ENCODE data around the gene MLLT3.
A peak's percentile ranks its signal among the peaks of the same experiment; 100 is the strongest.

Gene MLLT3

GRCh38 chr9:20376731-20377375 lies 245.4 kb downstream of the MLLT3 start:
- no peaks in the 10 kb centered on the region for H3K9me3 ChIP-seq (ENCODE audit: insufficient read depth, low read depth, low read length)
- peaks cover 20% of the 10 kb centered on the region for H3K4me1 ChIP-seq (ENCODE audit: insufficient read depth, low read length, poor library complexity, severe bottlenecking)
- H3K36me3 ChIP-seq (ENCODE audit: insufficient read depth, low read length) = peaks cover under 1% of the 10 kb centered on the region; the same call in 1 of the 2 replicates
- H3K4me3 ChIP-seq (ENCODE audit: low read length, poor library complexity, severe bottlenecking) = no peak overlapping the region
- peak overlapping the region; percentile 7 for H3K9ac ChIP-seq (ENCODE audit: low read depth, low read length, poor library complexity, severe bottlenecking)
- no peak for TF ChIP-seq CTCF (conservative IDR thresholded peaks at IDR 0.05; ENCODE audit: low read length)
- TF ChIP-seq EZH2phosphoT487 (IDR thresholded peaks at IDR 0.05; ENCODE audit: borderline replicate concordance) = no peak
- no peaks in the 10 kb centered on the region for H3K9me2 ChIP-seq (replicated peaks; ENCODE audit: low read depth, low read length)
- no peaks in the 10 kb centered on the region for H3K27me3 ChIP-seq (ENCODE audit: insufficient read depth, low read length, poor library complexity, severe bottlenecking)
- H3K4me2 ChIP-seq (ENCODE audit: low read depth, low read length, poor library complexity, severe bottlenecking) = peak overlapping the region; percentile 32
- no peaks in the 10 kb centered on the region for H3F3A ChIP-seq (ENCODE audit: low read depth)
- H3K79me2 ChIP-seq (ENCODE audit: insufficient read depth, low read length) = no peaks in the 10 kb centered on the region
- H2AFZ ChIP-seq (ENCODE audit: low read length) = no peak overlapping the region
- no peaks in the 10 kb centered on the region for H4K20me1 ChIP-seq (ENCODE audit: insufficient read depth, low read length, poor library complexity, severe bottlenecking)

GRCh38 chr9:20376042-20376441 lies 246.3 kb downstream of the MLLT3 start:
- Histone ChIP-seq H3K4me1 (ENCODE audit: insufficient read depth, low read length, poor library complexity, severe bottlenecking) (peaks cover 20% of the 10 kb centered on the region), H4K20me1 (ENCODE audit: insufficient read depth, low read length, poor library complexity, severe bottlenecking) (no peaks in the 10 kb centered on the region), H3K4me3 (ENCODE audit: low read length, poor library complexity, severe bottlenecking) (no peak overlapping the region), H2AFZ (ENCODE audit: low read length) (no peak overlapping the region), H3K9ac (ENCODE audit: low read depth, low read length, poor library complexity, severe bottlenecking) (no peak overlapping the region), H3K4me2 (ENCODE audit: low read depth, low read length, poor library complexity, severe bottlenecking) (peak overlapping the region; percentile 32), H3F3A (ENCODE audit: low read depth) (no peaks in the 10 kb centered on the region), H3K27me3 (ENCODE audit: insufficient read depth, low read length, poor library complexity, severe bottlenecking) (no peaks in the 10 kb centered on the region), H3K9me3 (ENCODE audit: insufficient read depth, low read depth, low read length) (no peaks in the 10 kb centered on the region), H3K79me2 (ENCODE audit: insufficient read depth, low read length) (no peaks in the 10 kb centered on the region), H3K9me2 (replicated peaks; ENCODE audit: low read depth, low read length) (no peaks in the 10 kb centered on the region), H3K36me3 (ENCODE audit: insufficient read depth, low read length) (peaks cover 5% of the 10 kb centered on the region; the same call in 1 of the 2 replicates)
- no peak for TF ChIP-seq EZH2phosphoT487 (IDR thresholded peaks at IDR 0.05; ENCODE audit: borderline replicate concordance)

GRCh38 chr9:20373263-20373662 lies 249.0 kb downstream of the MLLT3 start:
- Histone ChIP-seq H2AFZ (ENCODE audit: low read length) (no peak overlapping the region), H3K4me2 (ENCODE audit: low read depth, low read length, poor library complexity, severe bottlenecking) (no peak overlapping the region), H3K79me2 (ENCODE audit: insufficient read depth, low read length) (no peaks in the 10 kb centered on the region), H3F3A (ENCODE audit: low read depth) (no peaks in the 10 kb centered on the region), H3K9ac (ENCODE audit: low read depth, low read length, poor library complexity, severe bottlenecking) (no peak overlapping the region), H3K4me3 (ENCODE audit: low read length, poor library complexity, severe bottlenecking) (no peak overlapping the region), H3K27me3 (ENCODE audit: insufficient read depth, low read length, poor library complexity, severe bottlenecking) (no peaks in the 10 kb centered on the region), H3K9me3 (ENCODE audit: insufficient read depth, low read depth, low read length) (no peaks in the 10 kb centered on the region), H3K9me2 (replicated peaks; ENCODE audit: low read depth, low read length) (no peaks in the 10 kb centered on the region), H3K4me1 (ENCODE audit: insufficient read depth, low read length, poor library complexity, severe bottlenecking) (peaks cover 24% of the 10 kb centered on the region), H3K36me3 (ENCODE audit: insufficient read depth, low read length) (peaks cover 5% of the 10 kb centered on the region; the same call in 1 of the 2 replicates), H4K20me1 (ENCODE audit: insufficient read depth, low read length, poor library complexity, severe bottlenecking) (no peaks in the 10 kb centered on the region)
- no peak for TF ChIP-seq EZH2phosphoT487 (IDR thresholded peaks at IDR 0.05; ENCODE audit: borderline replicate concordance)
- no peak for TF ChIP-seq CTCF (conservative IDR thresholded peaks at IDR 0.05; ENCODE audit: low read length)

- Histone ChIP-seq H4K20me1 (ENCODE audit: insufficient read depth, low read length, poor library complexity, severe bottlenecking) (no peaks in the 10 kb centered on the region), H3K4me2 (ENCODE audit: low read depth, low read length, poor library complexity, severe bottlenecking) (no peak overlapping the region), H3K79me2 (ENCODE audit: insufficient read depth, low read length) (0 out of 2 replicates have a peak, but pooled peaks cover 4% of the 10 kb centered on the region), H3F3A (ENCODE audit: low read depth) (no peaks in the 10 kb centered on the region), H2AFZ (ENCODE audit: low read length) (no peak overlapping the region), H3K36me3 (ENCODE audit: insufficient read depth, low read length) (peaks cover 13% of the 10 kb centered on the region; the same call in 1 of the 2 replicates), H3K4me1 (ENCODE audit: insufficient read depth, low read length, poor library complexity, severe bottlenecking) (peaks cover 9% of the 10 kb centered on the region), H3K9ac (ENCODE audit: low read depth, low read length, poor library complexity, severe bottlenecking) (no peak overlapping the region), H3K9me3 (ENCODE audit: insufficient read depth, low read depth, low read length) (no peaks in the 10 kb centered on the region), H3K4me3 (ENCODE audit: low read length, poor library complexity, severe bottlenecking) (no peak overlapping the region), H3K9me2 (replicated peaks; ENCODE audit: low read depth, low read length) (no peaks in the 10 kb centered on the region), H3K27me3 (ENCODE audit: insufficient read depth, low read length, poor library complexity, severe bottlenecking) (no peaks in the 10 kb centered on the region)
- TF ChIP-seq EZH2phosphoT487 (IDR thresholded peaks at IDR 0.05; ENCODE audit: borderline replicate concordance) = no peak
- TF ChIP-seq CTCF (conservative IDR thresholded peaks at IDR 0.05; ENCODE audit: low read length) = peak; percentile 45
Measured at GRCh38 chr9:20369391-20369790, 252.9 kb downstream of the MLLT3 start.

Data from Loucy (cell line).